Measurements from ENCODE around the gene KNOP1. TPM values are rescaled to one million over a fixed set of nuclear protein-coding genes. Genes with fewer than 3 reads are reported as not detected.

The KNOP1 gene
- total RNA-seq, 1 experiment from 2014 or later: 60.4 TPM

- H3K27me3 ChIP-seq (ENCODE audit: insufficient read depth, low read depth): no peaks in the 10 kb centered on the region
- peaks cover 52% of the 10 kb centered on the region for H3K4me1 ChIP-seq (replicated peaks; ENCODE audit: insufficient read depth)
- BruUV-seq (replicated peaks): no TSS peak
- no peaks in the 10 kb centered on the region for H3K9me3 ChIP-seq (ENCODE audit: insufficient read depth, low read depth)
- H3K36me3 ChIP-seq (ENCODE audit: low read depth): no peaks in the 10 kb centered on the region
- TF ChIP-seq CTCF (conservative IDR thresholded peaks at IDR 0.05) (no peak), EZH2 (IDR thresholded peaks at IDR 0.05; ENCODE audit: low read depth) (no peak)
- H3F3A ChIP-seq (ENCODE audit: insufficient read depth, low read depth): peaks cover 38% of the 10 kb centered on the region
- ChIA-PET CTCF (interaction anchor here (0.6 kb wide), 1 partner anchor 1403 kb away, joined by 9 read pairs; no protein-coding TSS in a partner anchor), POLR2A (ENCODE audit: unreplicated experiment) (no interaction called here)
- H3K4me3 ChIP-seq: no peak overlapping the region; the same call in 1 of the 2 replicates
- H3K4me2 ChIP-seq: peak overlapping the region; percentile 43
- 0 out of 2 replicates have a peak, but pooled peaks cover 3% of the 10 kb centered on the region for H3K79me2 ChIP-seq (ENCODE audit: low read depth)
- peak overlapping the region; percentile 93 for H3K27ac ChIP-seq
- no peak overlapping the region for H2AFZ ChIP-seq
- intact Hi-C loops (cut with micrococcal nuclease; ENCODE audit: unreplicated experiment): loop anchor here (1.0 kb wide), 3 partner anchors 36 to 149 kb away; partner anchors contain the start of genes GPRC5B, IQCK and KNOP1
- DNase-seq: peak; percentile 33 to 88
- no peaks in the 10 kb centered on the region for H3K9me2 ChIP-seq (ENCODE audit: insufficient read depth)
- H4K20me1 ChIP-seq (ENCODE audit: insufficient read depth): no peaks in the 10 kb centered on the region
Observed at GRCh38 chr16:19754644-19755036, 36.6 kb upstream of the KNOP1 start.

- peak; percentile 49 to 91 for DNase-seq
- H3F3A ChIP-seq (ENCODE audit: insufficient read depth, low read depth): peaks cover 42% of the 10 kb centered on the region
- ChIA-PET POLR2A (ENCODE audit: unreplicated experiment) (interaction anchor here (0.5 to 0.6 kb wide), 2 partner anchors 37 to 114 kb away, joined by 3 to 4 read pairs; no protein-coding TSS in a partner anchor), CTCF (no interaction called here)
- H3K4me3 ChIP-seq: no peak overlapping the region; the same call in 1 of the 2 replicates
- peaks cover 58% of the 10 kb centered on the region for H3K4me1 ChIP-seq (replicated peaks; ENCODE audit: insufficient read depth)
- H3K79me2 ChIP-seq (ENCODE audit: low read depth): 0 out of 2 replicates have a peak, but pooled peaks cover 3% of the 10 kb centered on the region
- no peaks in the 10 kb centered on the region for H3K9me3 ChIP-seq (ENCODE audit: insufficient read depth, low read depth)
- H3K27me3 ChIP-seq (ENCODE audit: insufficient read depth, low read depth): no peaks in the 10 kb centered on the region
- no peaks in the 10 kb centered on the region for H4K20me1 ChIP-seq (ENCODE audit: insufficient read depth)
- 0 out of 2 replicates have a peak overlapping the region, but pooled peaks have one; percentile 0 for H2AFZ ChIP-seq
- intact Hi-C loops (cut with micrococcal nuclease; ENCODE audit: unreplicated experiment): loop anchor here (1.0 kb wide), 3 partner anchors 36 to 149 kb away; partner anchors contain the start of genes GPRC5B, IQCK and KNOP1
- H3K27ac ChIP-seq: peak overlapping the region; percentile 93
- BruUV-seq (replicated peaks): TSS peak; percentile 88
- no peak for TF ChIP-seq CTCF (conservative IDR thresholded peaks at IDR 0.05)
- no peak for TF ChIP-seq EZH2 (IDR thresholded peaks at IDR 0.05; ENCODE audit: low read depth)
- H3K9me2 ChIP-seq (ENCODE audit: insufficient read depth): no peaks in the 10 kb centered on the region
- H3K4me2 ChIP-seq: peak overlapping the region; percentile 43
- no peaks in the 10 kb centered on the region for H3K36me3 ChIP-seq (ENCODE audit: low read depth)
Observed at GRCh38 chr16:19753815-19754643, 36.0 kb upstream of the KNOP1 start.

DNA sequence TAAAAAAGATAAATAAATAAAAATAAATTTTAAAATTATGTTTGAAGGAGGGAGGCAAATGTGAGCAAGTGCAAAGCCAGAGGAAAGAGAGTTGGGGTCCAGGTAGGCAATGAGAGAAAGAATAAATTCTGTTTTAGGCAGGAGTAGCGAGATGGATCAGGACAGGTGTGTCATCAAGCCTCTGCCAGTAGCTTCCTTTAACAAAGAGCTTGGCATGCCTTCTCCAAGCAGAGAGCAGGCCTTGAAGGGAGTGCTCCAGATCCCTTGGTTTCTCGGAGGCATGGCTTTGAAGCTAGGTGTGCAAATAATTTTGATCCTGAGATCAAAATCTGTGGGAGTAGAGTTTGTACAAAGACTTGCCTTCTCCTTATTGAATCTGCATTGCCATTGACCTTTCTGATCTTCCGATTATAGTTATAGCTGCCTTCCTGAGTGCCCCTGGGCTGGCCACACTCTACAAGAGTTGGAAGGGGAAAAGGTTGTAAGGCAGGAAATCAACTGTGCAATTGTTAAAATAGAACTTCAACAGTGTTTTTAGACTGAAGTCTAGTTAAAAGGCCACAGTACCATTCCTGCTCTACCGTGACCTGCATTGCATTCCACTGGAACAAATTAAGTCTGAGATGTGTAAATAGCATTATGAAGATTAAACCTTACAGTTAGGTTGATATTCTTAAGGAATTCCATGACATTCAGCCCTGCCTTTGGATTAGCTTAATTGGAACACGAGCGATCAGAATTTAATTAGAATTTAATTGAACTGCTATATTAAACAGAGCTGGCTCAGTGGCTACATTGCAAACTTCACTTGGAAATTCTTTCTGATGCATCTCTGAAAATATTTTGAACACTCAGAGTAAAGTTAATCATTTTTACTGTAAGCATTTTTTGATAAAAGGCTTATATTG lies 33.7 kb upstream of the KNOP1 start:
- no peak overlapping the region for H3K4me2 ChIP-seq
- peaks cover 77% of the 10 kb centered on the region for H3K4me1 ChIP-seq (replicated peaks; ENCODE audit: insufficient read depth)
- H3K36me3 ChIP-seq (ENCODE audit: low read depth): no peaks in the 10 kb centered on the region
- no peaks in the 10 kb centered on the region for H3K9me3 ChIP-seq (ENCODE audit: insufficient read depth, low read depth)
- no peak for DNase-seq
- H3K4me3 ChIP-seq: no peak overlapping the region
- peak overlapping the region; percentile 93 for H3K27ac ChIP-seq
- H3K79me2 ChIP-seq (ENCODE audit: low read depth): 0 out of 2 replicates have a peak, but pooled peaks cover 3% of the 10 kb centered on the region
- ChIA-PET POLR2A (ENCODE audit: unreplicated experiment) (interaction anchor here (0.5 to 0.6 kb wide), 3 partner anchors 29 to 1278 kb away, joined by 4 to 7 read pairs (median 5); no protein-coding TSS in a partner anchor), CTCF (no interaction called here)
- no peak overlapping the region for H2AFZ ChIP-seq
- intact Hi-C loops (cut with micrococcal nuclease; ENCODE audit: unreplicated experiment): no loop called here
- peaks cover 59% of the 10 kb centered on the region for H3F3A ChIP-seq (ENCODE audit: insufficient read depth, low read depth)
- TF ChIP-seq EZH2 (IDR thresholded peaks at IDR 0.05; ENCODE audit: low read depth) (no peak), CTCF (conservative IDR thresholded peaks at IDR 0.05) (no peak)
- H3K27me3 ChIP-seq (ENCODE audit: insufficient read depth, low read depth): no peaks in the 10 kb centered on the region
- H3K9me2 ChIP-seq (ENCODE audit: insufficient read depth): no peaks in the 10 kb centered on the region
- no TSS peak for BruUV-seq (replicated peaks)
- no peaks in the 10 kb centered on the region for H4K20me1 ChIP-seq (ENCODE audit: insufficient read depth)
